ENCODE data around the gene LY6G5C. TPM values are rescaled to one million over a fixed set of nuclear protein-coding genes. Genes with fewer than 3 reads are reported as not detected.

Gene LY6G5C
- total and polyA plus RNA-seq, 7 donors, result 0.75 to 3.2 (median 2.1) TPM

GRCh38 chr6:31663961-31664789 lies 16.7 kb downstream of the LY6G5C start:
- H3K9me3 ChIP-seq, result no peaks in the 10 kb centered on the region
- peaks cover 50% of the 10 kb centered on the region for H3K4me1 ChIP-seq
- H3K27me3 ChIP-seq (ENCODE audit: insufficient read depth in 3 of 3, low read length in 2 of 3), result no peaks in the 10 kb centered on the region
- peak overlapping the region; percentile 91 for H3K4me3 ChIP-seq
- peak overlapping the region; percentile 97 for H3K27ac ChIP-seq
- intact Hi-C loops (cut with DNase I), result loop anchor here in 1 of 2 donors (5.0 kb wide), 1 partner anchor 117 kb away; the partner anchor contains the start of genes ATP6V1G2 and NFKBIL1
- peaks cover 12 to 51% of the 10 kb centered on the region in 2 donors for H3K36me3 ChIP-seq (ENCODE audit: insufficient read depth in 1 of 2, low read depth in 1 of 2)
- peak in 3 of 4 donors; percentile 12 to 37 (median 19) for ATAC-seq
- DNase-seq, result peak; percentile 46 to 72
- no peak for TF ChIP-seq CTCF (IDR thresholded peaks at IDR 0.05)
- 10 to 13% (median 12%) methylated on average over 17 of the region's 17 CpGs for WGBS, 3 donors

- ATAC-seq (no peak), DNase-seq (no peak)
- H3K4me3 ChIP-seq, result peak overlapping the region; percentile 91
- TF ChIP-seq CTCF (IDR thresholded peaks at IDR 0.05), result no peak
- peaks cover 5 to 43% of the 10 kb centered on the region in 2 donors for H3K36me3 ChIP-seq (ENCODE audit: insufficient read depth in 1 of 2, low read depth in 1 of 2)
- no peaks in the 10 kb centered on the region for H3K27me3 ChIP-seq (ENCODE audit: insufficient read depth in 3 of 3, low read length in 2 of 3)
- H3K9me3 ChIP-seq, result no peaks in the 10 kb centered on the region
- H3K4me1 ChIP-seq, result peaks cover 58% of the 10 kb centered on the region
- H3K27ac ChIP-seq, result peak overlapping the region; percentile 97
- whole genome bisulfite sequencing, 3 donors, result 51 to 57% (median 51%) methylated on average over 9 of the region's 9 CpGs
- intact Hi-C loops (cut with DNase I), result loop anchor here in 1 of 2 donors (5.0 kb wide), 1 partner anchor 116 kb away; the partner anchor contains the start of genes ATP6V1G2 and NFKBIL1
Observed at GRCh38 chr6:31663126-31663960, 17.5 kb downstream of the LY6G5C start.

GRCh38 chr6:31662124-31662723 lies 18.6 kb downstream of the LY6G5C start:
- no peak for ATAC-seq
- H3K9me3 ChIP-seq, result no peaks in the 10 kb centered on the region
- WGBS, 3 donors, result 89 to 91% (median 90%) methylated on average over 11 to 12 of the region's 12 CpGs
- intact Hi-C loops (cut with DNase I), result loop anchor here in 1 of 2 donors (5.0 kb wide), 1 partner anchor 115 kb away; the partner anchor contains the start of genes ATP6V1G2 and NFKBIL1
- peaks cover 59% of the 10 kb centered on the region for H3K4me1 ChIP-seq
- no peaks in the 10 kb centered on the region for H3K27me3 ChIP-seq (ENCODE audit: insufficient read depth in 3 of 3, low read length in 2 of 3)
- H3K27ac ChIP-seq, result no peak overlapping the region
- peaks cover 3 to 35% of the 10 kb centered on the region in 2 donors for H3K36me3 ChIP-seq (ENCODE audit: insufficient read depth in 1 of 2, low read depth in 1 of 2)
- DNase-seq, result no peak
- TF ChIP-seq CTCF (IDR thresholded peaks at IDR 0.05), result no peak
- no peak overlapping the region for H3K4me3 ChIP-seq

- DNase-seq, result no peak
- 78 to 81% (median 78%) methylated on average over 12 of the region's 12 CpGs for WGBS, 3 donors
- peaks cover 3 to 36% of the 10 kb centered on the region in 2 donors for H3K36me3 ChIP-seq (ENCODE audit: insufficient read depth in 1 of 2, low read depth in 1 of 2)
- intact Hi-C loops (cut with DNase I), result loop anchor here in 1 of 2 donors (5.0 kb wide), 1 partner anchor 114 kb away; the partner anchor contains the start of genes ATP6V1G2 and NFKBIL1
- H3K4me1 ChIP-seq, result peaks cover 52% of the 10 kb centered on the region
- no peaks in the 10 kb centered on the region for H3K9me3 ChIP-seq
- H3K4me3 ChIP-seq, result peak overlapping the region; percentile 79
- H3K27ac ChIP-seq, result peak overlapping the region; percentile 94
- H3K27me3 ChIP-seq (ENCODE audit: insufficient read depth in 3 of 3, low read length in 2 of 3), result no peaks in the 10 kb centered on the region
- TF ChIP-seq CTCF (IDR thresholded peaks at IDR 0.05), result no peak
- ATAC-seq, result no peak
Observed at GRCh38 chr6:31661262-31662123, 19.4 kb downstream of the LY6G5C start.

Data from psoas muscle (tissue), 8 donors.